ENCODE measurements around the gene EMC1.

DNA sequence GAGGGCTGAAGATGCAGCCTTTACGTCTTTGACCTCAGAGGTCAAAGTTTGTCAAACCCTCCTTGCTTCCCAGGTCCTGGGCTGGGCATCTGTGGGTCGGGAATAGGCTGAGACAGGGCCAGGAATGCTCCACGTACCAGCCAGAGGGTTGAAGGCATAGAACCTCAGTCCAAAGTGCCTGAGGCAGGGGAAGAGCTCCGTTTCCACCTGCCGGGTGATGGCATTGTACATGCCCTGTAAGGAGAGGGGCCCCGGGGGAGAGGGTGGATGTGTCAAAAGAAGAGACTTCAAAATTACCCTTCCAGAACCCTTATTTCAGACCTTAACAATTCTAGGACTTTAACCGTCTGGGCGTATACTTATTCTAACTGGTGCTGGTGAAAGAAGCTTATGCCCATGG, 33.6 kb upstream of the EMC1 start:
- TF ChIP-seq, protein P1, sequence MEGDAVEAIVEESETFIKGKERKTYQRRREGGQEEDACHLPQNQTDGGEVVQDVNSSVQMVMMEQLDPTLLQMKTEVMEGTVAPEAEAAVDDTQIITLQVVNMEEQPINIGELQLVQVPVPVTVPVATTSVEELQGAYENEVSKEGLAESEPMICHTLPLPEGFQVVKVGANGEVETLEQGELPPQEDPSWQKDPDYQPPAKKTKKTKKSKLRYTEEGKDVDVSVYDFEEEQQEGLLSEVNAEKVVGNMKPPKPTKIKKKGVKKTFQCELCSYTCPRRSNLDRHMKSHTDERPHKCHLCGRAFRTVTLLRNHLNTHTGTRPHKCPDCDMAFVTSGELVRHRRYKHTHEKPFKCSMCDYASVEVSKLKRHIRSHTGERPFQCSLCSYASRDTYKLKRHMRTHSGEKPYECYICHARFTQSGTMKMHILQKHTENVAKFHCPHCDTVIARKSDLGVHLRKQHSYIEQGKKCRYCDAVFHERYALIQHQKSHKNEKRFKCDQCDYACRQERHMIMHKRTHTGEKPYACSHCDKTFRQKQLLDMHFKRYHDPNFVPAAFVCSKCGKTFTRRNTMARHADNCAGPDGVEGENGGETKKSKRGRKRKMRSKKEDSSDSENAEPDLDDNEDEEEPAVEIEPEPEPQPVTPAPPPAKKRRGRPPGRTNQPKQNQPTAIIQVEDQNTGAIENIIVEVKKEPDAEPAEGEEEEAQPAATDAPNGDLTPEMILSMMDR (IDR thresholded peaks at IDR 0.05), result no peak
- no peak for TF ChIP-seq POLR2A (IDR thresholded peaks at IDR 0.05)
